ENCODE results near the gene ZBTB8OS. TPM values are rescaled to one million over a fixed set of nuclear protein-coding genes. Genes with fewer than 3 reads are reported as not detected.
A peak's percentile ranks its signal among the peaks of the same experiment; 100 is the strongest.

ZBTB8OS gene
- total and polyA plus RNA-seq, 9 of the 15 experiments (the other 6 are each of a cell fraction or from before 2014, with no cell fraction given): 54.8 to 230 (median 107) TPM

DNA sequence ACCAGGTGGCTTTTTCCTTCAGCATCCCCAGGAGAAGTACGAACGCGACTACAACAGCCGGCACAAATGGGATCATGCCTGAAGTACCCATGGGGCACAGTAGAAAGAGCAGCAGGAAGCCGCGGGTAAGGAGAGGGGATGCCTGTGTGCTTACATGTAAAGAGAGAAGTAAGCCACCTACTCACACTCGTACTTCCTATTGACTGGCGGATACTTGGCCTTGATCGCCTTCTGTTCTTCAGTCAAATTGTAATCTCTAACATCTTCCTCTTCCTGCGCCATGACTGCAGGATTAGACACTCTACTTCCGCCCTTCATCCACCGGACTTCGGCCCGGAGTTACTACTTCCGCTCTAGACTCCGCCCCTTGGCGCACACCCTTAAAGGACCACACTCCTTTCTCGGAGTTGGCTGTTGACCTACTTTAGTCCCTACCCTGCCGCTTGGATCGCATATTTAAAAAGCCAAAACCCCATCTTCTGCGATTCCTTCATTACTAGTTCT, at the start of gene ZBTB8OS (continued):
- TF ChIP-seq, protein P1, sequence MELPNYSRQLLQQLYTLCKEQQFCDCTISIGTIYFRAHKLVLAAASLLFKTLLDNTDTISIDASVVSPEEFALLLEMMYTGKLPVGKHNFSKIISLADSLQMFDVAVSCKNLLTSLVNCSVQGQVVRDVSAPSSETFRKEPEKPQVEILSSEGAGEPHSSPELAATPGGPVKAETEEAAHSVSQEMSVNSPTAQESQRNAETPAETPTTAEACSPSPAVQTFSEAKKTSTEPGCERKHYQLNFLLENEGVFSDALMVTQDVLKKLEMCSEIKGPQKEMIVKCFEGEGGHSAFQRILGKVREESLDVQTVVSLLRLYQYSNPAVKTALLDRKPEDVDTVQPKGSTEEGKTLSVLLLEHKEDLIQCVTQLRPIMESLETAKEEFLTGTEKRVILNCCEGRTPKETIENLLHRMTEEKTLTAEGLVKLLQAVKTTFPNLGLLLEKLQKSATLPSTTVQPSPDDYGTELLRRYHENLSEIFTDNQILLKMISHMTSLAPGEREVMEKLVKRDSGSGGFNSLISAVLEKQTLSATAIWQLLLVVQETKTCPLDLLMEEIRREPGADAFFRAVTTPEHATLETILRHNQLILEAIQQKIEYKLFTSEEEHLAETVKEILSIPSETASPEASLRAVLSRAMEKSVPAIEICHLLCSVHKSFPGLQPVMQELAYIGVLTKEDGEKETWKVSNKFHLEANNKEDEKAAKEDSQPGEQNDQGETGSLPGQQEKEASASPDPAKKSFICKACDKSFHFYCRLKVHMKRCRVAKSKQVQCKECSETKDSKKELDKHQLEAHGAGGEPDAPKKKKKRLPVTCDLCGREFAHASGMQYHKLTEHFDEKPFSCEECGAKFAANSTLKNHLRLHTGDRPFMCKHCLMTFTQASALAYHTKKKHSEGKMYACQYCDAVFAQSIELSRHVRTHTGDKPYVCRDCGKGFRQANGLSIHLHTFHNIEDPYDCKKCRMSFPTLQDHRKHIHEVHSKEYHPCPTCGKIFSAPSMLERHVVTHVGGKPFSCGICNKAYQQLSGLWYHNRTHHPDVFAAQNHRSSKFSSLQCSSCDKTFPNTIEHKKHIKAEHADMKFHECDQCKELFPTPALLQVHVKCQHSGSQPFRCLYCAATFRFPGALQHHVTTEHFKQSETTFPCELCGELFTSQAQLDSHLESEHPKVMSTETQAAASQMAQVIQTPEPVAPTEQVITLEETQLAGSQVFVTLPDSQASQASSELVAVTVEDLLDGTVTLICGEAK (IDR thresholded peaks at IDR 0.05): peak; percentile 98
- TF ChIP-seq, protein P1 (CRISPR knock-in tag; IDR thresholded peaks at IDR 0.05): no peak
- TF ChIP-seq ZNF24 (IDR thresholded peaks at IDR 0.05) (no peak), EWSR1 (IDR thresholded peaks at IDR 0.05; ENCODE audit: borderline replicate concordance, low read depth, partially characterized antibody) (no peak)
- TF ChIP-seq, protein P2, sequence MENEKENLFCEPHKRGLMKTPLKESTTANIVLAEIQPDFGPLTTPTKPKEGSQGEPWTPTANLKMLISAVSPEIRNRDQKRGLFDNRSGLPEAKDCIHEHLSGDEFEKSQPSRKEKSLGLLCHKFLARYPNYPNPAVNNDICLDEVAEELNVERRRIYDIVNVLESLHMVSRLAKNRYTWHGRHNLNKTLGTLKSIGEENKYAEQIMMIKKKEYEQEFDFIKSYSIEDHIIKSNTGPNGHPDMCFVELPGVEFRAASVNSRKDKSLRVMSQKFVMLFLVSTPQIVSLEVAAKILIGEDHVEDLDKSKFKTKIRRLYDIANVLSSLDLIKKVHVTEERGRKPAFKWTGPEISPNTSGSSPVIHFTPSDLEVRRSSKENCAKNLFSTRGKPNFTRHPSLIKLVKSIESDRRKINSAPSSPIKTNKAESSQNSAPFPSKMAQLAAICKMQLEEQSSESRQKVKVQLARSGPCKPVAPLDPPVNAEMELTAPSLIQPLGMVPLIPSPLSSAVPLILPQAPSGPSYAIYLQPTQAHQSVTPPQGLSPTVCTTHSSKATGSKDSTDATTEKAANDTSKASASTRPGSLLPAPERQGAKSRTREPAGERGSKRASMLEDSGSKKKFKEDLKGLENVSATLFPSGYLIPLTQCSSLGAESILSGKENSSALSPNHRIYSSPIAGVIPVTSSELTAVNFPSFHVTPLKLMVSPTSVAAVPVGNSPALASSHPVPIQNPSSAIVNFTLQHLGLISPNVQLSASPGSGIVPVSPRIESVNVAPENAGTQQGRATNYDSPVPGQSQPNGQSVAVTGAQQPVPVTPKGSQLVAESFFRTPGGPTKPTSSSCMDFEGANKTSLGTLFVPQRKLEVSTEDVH (IDR thresholded peaks at IDR 0.05; ENCODE audit: low read depth, partially characterized antibody): peak; percentile 97
